ENCODE measurements around the gene GIMAP5.

DNA sequence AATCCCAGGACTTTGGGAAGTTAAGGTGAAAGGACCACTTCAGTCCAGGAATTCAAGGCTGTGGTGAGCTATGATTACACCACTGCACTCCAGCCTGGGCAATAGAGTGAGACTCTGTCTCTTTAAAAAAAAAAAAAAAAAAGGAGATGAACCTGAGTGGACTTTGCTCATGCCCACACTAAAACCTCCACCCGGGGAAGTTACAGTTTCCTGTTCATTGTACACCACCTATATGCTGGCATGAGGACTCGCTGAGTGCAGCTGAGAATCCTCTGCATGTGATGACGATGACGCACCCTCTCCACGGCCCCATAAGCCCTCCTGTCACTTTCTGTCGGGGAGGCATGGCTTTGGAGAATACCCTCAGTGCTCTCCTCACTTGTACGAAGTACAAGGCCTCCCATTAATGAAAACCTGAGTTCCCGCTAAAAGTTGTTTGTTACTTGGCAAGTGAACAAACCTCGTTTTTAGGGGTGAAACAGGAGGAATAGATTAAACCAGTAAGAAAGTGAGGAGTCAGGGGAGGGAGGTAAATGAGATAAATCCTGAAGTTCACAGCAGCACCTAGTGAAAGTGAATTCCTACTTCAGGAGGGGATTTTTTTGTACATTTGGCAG, 47.0 kb downstream of the GIMAP5 start:
- TF ChIP-seq POLR2A (IDR thresholded peaks at IDR 0.05) = no peak
- no peak for TF ChIP-seq POLR2AphosphoS5 (IDR thresholded peaks at IDR 0.05)
- TF ChIP-seq, protein P1, sequence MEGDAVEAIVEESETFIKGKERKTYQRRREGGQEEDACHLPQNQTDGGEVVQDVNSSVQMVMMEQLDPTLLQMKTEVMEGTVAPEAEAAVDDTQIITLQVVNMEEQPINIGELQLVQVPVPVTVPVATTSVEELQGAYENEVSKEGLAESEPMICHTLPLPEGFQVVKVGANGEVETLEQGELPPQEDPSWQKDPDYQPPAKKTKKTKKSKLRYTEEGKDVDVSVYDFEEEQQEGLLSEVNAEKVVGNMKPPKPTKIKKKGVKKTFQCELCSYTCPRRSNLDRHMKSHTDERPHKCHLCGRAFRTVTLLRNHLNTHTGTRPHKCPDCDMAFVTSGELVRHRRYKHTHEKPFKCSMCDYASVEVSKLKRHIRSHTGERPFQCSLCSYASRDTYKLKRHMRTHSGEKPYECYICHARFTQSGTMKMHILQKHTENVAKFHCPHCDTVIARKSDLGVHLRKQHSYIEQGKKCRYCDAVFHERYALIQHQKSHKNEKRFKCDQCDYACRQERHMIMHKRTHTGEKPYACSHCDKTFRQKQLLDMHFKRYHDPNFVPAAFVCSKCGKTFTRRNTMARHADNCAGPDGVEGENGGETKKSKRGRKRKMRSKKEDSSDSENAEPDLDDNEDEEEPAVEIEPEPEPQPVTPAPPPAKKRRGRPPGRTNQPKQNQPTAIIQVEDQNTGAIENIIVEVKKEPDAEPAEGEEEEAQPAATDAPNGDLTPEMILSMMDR (IDR thresholded peaks at IDR 0.05) = no peak

Measured in gastroesophageal sphincter (tissue), 3 donors.